Fibroblast of skin of right biceps (primary cell): ENCODE data around the gene VPS26A.

Source experiments
- DNase-seq: peaks from one replicate; pipeline ENCODE4 v3.0.0-alpha.2; 2013

The VPS26A gene

GRCh38 chr10:69179089-69179742 is 55.2 kb downstream of the VPS26A start:
- no peak for DNase-seq

GRCh38 chr10:69179743-69180524 is 56.0 kb downstream of the VPS26A start, which contains the start of gene SUPV3L1:
SUPV3L1 (plus strand) TSS chr10:69180234; CDS start chr10:69180292, 58 bp downstream.
- DNase-seq = peak; percentile 97

DNA sequence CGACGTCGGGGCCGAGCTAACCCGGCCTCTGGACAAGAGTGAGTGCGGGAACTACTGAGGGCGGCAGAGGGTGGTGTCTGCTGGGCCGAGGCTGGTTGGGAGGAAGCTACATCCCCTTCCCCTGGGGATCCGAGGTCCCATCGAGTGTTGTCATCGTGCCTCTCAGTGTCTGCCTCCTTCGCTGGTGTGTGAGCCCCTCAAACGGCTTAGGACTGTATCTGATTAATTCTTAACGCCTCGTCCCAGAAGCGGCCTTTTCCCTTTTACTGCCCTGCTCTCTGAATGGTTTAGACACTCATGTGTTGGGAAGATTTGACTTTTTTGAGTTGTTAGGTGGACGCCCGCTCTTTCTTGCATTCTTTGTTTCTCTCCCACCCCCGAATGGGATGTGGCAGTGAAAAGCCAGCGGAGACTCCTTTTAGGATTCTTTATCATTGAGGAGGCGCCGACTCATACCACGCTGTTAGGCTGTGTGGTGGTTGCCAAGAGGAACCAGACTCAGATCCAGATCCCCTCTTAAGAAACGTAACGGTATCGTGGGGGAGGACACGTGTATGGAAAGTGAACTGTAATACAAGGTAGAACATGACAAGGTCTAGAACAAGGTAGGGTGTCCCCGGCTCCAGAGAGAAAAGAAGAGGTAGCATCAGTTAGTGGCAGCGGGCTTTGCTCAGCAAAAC is 56.7 kb downstream of the VPS26A start:
- DNase-seq = peak; percentile 23

DNA sequence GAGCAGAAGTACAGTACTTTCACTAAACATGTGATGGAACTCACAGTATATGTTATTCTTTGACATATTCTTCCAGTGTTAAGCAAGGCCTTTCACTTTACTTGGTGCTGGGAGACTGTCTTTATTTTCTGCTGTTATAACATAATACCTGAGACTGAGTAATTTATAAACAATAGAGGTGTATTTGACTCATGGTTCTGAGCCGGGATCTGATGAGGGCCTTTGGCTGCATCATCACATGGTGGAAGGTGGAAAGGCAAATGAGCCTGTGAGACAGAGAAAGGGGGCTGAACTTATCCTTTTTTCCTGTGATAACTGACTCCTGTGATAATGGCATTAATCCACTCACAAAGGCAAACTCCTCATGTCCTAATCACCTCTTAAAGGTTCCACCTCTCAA is 57.5 kb downstream of the VPS26A start:
- no peak for DNase-seq

GRCh38 chr10:69182005-69182404 is 58.0 kb downstream of the VPS26A start:
- no peak for DNase-seq

- no peak for DNase-seq
These were observed 62.5 kb downstream of the VPS26A start for GRCh38 chr10:69186524-69186923.

DNA sequence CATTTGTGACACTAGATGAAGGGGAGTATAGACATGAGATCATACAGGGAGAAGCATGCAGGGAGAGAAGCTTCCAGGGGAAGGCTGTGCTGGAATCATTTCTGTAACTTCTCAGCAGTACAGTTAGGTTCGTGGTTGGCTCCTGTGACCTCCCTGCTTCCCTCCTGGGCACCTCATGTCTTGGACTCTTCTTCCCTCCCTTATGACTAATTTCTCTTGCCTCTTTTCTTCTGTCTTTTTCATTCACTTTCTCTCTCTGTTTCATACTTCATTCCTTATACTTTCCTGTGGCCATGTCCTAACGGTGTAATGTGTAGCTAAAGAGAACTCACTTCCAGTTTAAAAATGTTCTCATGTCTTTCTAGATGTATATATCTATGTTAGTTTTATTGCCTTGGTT is 77.1 kb downstream of the VPS26A start:
- no peak for DNase-seq

DNA sequence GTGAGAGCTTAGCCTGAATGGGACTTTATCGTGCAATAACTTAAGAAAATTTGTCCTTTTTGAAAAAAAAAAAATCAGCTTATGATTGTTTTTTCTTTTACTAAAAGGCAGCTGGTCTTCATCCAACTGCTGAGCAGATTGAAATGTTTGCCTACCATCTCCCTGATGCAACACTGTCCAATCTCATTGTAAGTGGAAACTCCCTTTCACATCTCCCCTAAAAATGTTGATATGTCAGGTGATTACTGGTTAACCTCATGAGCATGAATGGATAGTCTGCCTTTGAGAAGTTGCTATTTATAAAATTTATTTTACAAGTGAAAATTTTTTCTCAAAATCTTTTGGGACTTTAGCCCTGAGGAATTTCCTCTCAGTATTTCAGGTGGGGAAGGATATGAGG is 78.4 kb downstream of the VPS26A start:
- peak; percentile 26 for DNase-seq

DNA sequence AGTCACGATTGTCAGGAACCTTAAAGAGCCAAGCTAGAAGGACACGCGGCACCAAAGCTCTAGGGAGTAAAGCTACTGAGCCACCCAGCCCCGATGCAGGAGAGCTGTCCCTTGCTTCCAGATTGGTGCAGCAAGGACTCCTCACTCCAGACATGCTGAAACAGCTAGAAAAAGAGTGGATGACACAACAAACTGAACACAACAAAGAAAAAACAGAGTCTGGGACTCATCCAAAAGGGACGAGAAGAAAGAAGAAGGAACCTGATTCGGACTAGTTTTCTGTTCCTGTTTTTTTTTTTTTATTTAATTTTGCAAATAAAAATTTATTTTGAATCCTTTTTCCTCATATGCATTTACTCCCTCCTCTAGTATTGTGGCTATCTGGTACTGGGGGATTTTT is 84.8 kb downstream of the VPS26A start:
- DNase-seq = no peak

DNA sequence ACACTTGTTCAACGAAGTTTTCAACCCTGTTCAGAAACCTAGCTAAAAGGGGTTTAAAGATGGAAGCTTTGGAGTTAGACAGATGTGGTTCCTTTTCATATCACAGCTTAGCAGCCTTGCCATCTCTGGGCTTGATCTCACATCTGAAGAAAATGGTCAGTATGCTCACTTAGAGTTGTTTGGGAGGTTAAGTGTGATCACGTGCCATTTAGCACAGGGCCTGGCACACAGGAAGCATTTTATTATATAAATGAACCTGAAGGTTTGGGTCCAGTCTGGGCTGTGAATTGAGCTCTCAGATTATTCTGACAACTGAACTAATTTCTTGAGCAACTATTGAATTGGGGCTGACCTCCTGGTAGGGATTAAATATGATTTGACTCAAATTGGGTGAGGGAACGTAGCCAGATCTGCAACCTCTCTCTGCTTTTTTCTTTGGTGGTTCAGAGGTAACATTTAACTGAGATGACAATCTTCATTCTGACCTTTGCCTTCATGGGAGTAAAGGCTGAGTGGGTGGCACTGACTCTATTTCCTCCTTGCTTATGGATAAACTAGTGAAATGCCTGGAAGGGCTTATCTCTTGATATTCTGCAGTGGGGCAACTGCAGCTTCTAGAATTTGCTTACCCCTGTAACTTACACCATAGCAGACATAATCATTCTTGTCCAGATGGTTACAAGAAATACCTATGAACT is 86.0 kb downstream of the VPS26A start:
- DNase-seq = no peak

- no peak for DNase-seq
These were observed 87.1 kb downstream of the VPS26A start for GRCh38 chr10:69211104-69211503.

DNA sequence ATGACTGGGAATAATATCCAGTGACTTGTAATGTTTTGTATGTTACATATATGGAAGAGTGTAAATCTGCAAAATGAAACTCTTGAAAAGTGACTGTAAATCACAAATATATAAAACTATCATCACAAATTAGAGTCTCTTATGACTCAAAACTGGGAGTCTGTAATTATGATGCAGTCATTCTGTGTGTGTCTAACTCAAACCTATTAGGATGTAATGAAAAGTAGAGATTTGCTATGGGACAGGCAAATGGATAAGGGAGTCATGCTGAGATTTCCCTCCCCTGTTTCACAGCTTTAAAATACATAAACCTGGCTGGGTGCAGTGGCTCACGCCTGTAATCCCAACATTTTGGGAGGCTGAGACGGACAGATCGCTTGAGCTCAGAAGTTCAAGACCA is 87.5 kb downstream of the VPS26A start:
- no peak for DNase-seq

- no peak for DNase-seq
These were observed 89.8 kb downstream of the VPS26A start for GRCh38 chr10:69213591-69214311.

DNA sequence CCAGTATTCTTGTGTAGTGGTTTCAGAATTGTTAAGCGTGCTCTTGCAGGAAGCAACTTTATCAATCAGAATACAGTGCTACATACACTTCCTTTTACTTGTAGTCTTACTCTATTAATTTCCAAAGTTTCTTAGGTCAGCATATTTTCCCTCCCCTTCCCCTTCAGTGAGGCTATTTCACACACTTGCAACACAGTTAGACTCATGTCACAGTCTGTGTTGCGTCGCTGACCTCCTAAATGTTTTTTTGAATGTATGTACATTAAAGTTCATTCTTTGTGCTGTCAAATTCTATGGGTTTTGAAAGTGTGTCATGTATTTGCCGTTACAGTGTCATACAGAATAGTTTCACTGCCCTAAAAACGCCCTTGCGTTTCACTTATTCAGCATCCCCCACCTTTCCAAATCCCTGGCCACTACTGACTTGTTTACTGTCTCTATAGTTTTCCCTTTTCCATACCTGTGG is 90.7 kb downstream of the VPS26A start:
- DNase-seq = no peak

DNA sequence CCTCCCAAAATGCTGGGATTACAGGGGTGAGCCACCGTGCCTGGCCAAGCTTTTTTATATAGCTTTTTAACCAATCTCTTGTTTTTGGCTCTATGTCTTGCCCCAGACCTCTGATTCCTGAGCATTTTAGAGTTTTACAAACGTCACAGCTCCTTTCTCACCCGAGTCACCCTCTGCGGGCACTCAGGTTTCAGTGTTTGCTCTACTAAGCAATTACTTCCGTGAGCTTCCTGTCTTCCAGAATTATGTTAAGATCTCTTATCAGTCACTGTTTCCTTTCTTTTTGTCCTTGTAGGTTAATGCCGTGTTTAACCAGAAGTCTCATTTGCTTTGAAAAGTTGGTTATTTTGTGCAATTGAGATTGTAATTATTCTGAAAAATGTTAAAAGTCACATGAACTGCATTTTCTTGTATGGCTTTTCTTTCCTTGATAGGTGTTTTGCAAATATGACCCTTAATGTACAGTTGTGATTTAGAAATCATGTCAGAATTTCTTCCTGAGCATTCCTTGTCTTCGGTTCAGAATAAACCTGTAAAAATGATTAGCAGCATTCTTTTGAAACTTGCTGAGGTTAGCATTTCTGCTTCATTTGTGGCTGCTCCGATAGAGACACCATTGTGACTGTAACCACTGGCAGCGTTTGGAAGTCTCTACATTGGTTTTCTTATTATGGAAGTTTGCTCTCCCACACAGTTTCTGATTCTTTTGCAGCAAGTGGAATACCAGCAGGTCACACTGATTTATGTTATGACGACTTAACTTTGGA is 91.6 kb downstream of the VPS26A start:
- DNase-seq = no peak

DNA sequence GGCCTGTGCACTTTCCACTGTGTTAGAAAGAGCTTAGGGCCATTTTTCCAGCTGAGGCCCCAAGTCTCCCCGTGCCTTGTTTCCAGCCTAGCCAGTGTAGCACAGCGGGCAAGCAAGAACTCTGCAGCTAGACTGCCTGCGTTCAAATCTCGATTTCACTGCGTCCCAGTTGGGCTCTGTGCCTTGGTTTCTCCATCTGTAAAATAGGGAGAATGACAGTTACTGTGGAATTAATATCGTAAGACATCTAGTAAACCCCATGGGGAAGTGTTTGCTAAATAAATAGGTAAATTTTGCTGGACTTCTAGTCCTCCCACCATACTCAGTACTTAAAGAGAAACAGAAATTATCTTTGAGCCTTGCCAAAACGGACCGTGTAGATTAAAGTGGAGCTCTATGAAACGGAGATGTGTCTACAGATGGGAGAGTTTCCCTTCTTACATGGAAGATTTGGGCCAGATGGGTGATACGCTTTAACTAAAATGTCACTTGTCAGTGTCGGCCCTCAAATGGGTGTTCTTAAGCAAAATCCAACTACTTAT is 92.7 kb downstream of the VPS26A start:
- no peak for DNase-seq

DNA sequence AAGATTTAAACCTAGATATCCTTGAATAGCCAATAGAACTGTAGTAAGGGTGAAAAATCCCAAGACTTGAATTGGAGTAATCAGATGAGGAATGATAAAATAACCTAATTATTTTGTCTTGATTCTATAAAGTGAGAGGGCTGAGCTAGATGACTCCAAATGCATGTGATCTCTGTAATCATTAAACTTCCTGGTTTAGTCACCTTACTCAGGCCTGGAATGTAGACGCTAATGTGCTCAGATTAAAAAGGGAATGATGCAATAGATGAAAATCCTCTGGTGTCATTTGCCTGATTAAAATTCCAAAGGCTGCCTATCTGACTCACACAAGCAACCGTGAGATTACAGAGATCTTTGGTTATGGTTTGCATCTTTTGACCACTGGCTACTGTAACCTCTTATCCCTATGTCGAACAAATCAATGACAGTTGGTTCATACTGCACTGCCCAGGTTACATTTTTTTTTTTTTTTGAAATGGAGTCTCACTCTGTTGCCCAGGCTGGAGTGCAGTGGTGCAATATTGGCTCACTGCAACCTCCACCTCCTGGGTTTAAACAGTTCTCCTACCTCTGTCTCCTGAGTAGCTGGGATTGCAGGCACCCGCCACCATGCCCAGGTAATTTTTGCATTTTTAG is 93.3 kb downstream of the VPS26A start:
- peak; percentile 93 for DNase-seq

GRCh38 chr10:69218831-69219230 is 94.9 kb downstream of the VPS26A start:
- DNase-seq = peak; percentile 63

- DNase-seq = no peak
These were observed 96.1 kb downstream of the VPS26A start, which contains the start of gene HKDC1 for GRCh38 chr10:69220041-69220451. HKDC1 (plus strand) TSS chr10:69220332; CDS start chr10:69220436, 104 bp downstream.

DNA sequence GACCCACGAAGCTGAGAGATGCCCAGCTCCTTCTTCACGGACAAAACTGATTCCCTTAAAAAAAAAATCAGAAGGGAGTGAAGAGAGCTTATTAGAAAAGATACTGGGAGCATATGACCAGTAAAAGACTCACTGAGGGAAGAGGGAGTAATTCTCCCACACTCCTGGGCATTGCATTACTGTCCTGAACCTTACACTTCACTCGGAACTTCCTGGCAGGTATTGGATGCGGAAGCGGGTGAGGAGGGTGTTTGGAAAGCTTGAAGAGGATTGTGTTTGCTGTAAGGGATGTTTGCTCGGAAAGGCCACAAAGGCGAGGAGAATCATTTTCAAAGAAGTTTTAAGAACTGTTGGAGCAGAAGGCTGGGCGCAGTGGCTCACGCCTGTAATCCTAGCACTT is 96.5 kb downstream of the VPS26A start:
- no peak for DNase-seq
